ENCODE results near the gene MINDY1.

The MINDY1 gene

DNA sequence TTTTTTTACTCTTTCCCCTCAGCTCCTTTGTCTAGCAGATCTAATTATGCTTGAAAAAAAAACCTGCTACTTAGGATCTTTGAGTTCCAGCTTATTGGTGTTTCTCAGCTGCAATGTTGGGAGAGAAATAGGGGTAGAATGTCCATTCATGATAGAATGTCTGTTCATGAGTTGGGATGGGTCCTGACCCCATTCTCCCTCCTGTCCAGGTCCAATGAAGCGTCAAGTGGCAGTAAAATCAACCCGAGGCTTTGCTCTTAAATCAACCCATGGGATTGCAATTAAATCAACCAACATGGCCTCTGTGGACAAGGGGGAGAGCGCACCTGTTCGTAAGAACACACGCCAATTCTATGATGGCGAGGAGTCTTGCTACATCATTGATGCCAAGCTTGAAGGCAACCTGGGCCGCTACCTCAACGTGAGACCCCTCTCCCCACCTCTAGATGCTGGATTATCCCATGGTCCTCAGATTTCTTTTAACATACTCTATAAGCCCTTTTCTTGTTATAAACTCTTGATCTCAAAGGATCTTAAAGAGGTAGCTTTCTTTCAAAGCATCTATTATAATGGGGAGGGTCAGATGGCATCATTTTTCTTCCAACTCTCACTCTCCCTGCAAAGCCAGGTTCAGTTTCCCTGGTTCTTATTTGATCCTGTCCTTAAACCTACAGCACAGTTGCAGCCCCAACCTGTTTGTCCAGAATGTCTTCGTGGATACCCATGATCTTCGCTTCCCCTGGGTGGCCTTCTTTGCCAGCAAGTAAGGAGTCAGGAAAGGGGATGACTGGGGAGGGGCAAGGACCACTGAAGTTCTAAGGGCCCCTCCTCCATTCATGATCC lies 43.2 kb downstream of the MINDY1 start:
- DNase-seq: no peak

DNA sequence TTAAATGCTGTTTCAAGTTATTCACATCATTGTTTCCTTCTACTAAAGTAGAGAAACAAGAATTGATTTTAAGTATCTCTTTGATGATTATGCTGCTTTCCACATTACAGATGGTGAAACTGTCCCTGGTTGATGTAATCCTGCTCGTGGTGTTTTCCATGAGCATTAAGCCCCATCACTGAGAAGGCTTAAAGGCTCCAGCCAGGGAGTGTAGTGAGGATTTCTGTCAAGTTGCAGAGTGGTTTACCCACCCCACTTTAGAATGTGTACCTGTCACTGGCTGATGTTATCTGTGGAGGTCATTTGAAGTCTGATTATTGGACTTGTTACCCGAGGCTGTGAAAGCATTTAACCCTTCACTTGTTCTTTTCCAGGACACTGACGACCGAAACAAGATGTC lies 44.9 kb downstream of the MINDY1 start:
- no peak for DNase-seq

- no peak for DNase-seq
These were observed 46.1 kb downstream of the MINDY1 start for GRCh38 chr1:150960646-150961045.

DNA sequence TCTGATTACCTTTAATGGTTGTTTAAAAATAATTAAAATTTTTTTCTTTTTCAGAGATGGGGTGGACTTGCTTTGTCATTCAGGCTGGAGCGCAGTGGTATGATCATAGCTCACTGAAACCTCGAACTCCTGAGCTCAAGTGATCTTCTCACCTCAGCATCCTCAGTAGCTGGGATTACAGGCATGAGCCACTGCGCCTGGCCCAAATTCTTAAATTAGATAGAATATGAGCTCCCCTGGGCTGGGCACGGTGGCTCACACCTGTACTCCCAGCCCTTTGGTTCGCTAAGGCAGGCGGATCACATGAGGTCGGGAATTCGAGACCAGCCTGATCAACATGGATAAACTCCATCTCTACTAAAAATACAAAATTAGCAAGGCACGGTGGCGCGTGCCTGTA lies 49.0 kb downstream of the MINDY1 start:
- DNase-seq: no peak

GRCh38 chr1:150955280-150955679 lies 51.4 kb downstream of the MINDY1 start:
- no peak for DNase-seq

DNA sequence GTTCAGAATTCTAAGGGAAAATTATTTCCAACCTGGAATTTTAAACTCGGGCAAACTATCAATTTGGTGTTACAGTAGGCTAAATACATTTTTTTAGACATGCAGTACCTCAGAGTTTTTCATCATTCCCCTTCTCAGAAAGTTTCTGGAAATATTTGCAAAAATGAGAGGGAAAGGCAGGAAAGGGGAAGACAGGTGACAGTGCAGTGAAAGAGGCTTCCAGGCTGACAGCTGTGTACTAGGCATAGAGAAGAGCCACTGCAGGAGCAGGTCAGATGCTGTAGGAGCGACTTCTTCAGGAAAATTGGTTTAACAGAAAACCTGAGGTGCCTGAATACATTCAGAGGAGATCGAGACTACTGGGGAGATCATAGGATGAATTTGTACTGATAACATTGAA lies 52.0 kb downstream of the MINDY1 start:
- no peak for DNase-seq
